ENCODE measurements around the gene KCNJ5.

Gene KCNJ5

DNA sequence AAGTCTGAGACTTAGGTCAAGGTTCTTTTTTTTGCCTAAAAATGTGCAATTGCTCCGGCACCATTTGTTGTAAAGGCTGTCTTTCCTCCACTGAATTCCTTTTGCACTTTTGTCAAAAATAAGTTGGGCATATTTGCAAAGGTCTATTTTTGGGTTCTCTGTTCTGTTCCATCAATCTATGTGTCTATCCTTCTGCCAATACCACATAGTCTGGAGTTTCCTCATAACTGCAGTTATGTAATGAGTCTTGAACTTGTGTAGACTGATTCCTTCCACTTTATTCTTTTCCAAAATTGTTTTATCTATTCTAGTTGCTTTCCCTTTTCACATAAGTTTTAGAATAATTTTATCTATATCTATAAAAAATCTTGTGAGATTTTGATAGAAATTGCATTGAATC lies 6.7 kb downstream of the KCNJ5 start:
- no peak for DNase-seq

DNA sequence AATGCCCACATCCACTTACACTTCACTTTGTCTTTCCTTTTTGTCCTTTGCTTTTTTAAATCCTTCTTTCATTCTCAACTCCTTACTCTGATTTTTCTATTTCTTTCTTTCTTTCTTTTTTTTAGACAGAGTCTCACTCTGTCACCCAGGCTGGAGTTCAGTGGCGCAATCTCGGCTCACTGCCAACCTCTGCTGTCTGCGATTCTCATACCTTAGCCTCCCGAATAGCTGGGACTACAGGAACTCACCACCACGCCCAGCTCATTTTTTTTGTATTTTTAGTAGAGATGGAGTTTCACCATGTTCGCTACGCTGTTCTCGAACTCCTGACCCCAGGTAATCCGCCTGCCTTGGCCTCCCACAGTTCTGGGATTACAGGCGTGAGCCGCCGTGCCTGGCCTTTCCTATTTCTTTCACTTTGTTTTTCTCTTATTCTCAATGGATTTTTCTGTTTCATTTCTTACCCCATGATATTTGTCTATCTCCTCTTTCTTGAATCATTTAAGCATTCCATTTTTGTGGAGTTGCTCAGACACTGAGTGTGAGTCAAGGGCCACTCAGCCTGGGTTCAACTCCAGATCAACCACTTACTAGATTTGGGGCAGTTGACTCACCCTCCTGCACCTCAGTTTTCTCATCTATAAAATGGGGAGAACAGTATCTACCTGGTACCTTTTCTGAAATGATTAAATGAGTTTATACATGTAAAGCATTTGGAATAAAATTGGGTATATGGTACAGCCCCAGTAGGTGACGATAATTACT lies 7.6 kb downstream of the KCNJ5 start:
- DNase-seq = no peak

DNA sequence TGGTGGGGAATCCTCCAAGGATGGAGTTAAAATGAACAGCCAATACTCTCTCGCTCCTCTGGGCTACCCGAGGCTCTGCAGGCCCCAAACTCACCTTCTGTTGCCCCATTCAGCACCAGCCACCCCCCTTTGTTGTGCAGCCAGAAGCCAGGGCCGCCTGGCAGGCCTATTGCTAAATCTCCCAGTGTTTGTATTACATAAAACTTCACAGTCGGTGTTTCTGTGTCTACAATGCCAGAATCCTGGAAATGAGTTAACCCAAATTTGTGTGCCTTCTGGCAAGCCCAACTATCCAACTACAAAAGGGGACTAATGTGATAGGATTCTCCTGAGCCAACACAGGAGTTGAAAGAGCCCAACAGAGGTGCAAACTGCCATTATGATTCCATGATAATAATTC lies 9.3 kb downstream of the KCNJ5 start:
- no peak for DNase-seq

DNA sequence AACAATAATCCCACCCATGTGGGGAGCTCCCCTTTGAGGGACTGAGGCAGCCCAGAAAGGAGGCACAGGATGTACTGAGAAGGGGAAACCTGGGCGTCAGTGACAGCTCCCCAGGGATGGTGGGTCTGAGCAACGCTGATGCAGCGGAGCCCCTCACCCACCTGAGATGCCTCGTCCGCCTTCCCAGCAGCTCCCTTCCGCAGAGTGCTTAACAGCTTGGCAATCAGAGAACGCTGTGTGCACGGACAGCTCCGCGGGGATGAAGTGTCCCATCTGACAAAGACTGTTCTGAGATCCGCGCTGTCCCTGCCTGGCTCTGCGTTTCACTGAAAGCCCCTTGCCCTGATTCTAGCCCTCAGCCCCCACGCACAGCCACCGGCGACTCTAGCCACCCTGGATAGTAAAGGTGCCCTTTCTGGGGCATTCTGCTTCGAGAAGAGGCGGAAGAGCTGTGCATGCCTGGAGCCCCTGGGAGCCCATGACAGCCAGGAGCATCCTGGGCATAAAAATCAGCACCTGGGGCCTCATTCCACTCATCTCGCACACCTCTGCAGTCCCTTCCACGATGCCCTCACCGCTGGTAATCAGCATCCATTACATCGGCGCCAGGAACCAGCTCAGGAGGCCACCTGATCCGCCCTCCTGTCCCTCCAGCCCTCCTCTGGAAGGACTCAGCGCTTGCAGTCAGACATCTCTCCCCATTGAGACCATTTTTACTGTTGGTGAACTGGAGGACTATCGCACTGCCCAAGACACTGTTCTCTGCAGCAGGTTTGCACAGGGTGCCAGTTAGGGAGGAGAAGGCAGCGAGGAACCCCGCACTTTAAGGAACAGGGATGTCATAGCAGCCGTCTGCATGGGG lies 10.7 kb downstream of the KCNJ5 start:
- DNase-seq = no peak

DNA sequence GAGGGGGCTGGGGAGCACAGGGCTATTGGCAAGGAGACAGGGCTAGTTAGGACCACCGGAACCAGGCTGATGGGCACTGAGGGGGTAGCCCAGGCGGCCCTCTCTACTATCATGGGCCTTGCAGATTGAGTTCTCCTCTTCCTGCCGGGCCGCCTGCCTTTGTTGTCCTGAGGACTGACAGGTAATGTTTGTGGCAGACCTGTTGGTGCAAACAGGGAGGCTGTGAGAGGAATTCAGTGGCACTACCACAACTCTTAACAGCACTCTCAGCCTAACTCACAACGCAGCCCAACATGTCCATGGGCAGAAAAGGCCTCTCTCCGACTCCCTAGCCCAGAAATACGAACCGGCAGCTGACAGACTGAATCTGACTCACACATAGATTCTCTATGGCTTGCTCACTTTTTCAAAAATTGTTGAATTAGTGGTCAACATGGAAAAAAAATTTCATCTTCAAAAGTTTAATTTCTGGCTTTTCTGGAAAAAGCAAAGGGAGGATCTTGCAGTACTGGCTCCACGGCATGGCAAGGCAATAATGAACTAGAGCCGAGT lies 11.4 kb downstream of the KCNJ5 start:
- no peak for DNase-seq

DNA sequence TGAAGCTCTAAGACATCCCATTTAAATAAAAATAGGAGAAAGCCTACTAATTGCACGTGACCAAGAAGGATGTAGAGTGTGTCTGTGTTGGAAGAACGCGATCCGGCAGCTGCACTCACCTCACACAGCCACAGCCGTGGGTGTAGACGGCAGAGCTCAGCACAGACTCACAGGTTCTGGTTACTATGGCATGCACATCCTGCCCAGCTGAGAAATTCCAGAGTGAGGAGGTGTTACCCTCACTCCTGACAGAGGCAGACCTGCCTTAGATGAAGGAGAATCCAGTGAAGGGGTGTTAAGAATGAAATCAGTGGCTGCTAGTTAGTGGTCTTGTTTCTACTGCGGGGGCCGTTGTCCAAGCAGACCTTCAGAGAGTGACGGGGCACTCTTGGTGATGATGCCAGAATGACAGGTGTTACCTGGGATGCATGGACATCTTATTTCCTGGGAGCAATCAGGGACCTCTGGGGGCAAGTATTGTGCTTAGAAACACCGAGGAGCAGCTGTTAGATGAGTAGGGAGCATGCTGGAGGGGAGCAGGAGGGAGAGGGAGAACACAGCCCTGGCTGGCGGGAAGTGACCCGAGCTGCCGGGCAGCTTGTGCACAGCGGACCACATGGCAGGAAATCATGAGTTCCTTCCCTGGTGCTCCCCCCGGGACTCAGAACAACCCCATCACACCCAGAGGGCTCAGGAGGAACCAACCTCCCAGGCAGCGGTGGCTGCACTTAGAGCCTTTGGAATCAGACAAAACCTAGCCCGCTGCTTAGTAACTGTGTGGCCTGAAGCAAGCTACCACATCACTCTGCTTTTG lies 12.3 kb downstream of the KCNJ5 start:
- DNase-seq = no peak

DNA sequence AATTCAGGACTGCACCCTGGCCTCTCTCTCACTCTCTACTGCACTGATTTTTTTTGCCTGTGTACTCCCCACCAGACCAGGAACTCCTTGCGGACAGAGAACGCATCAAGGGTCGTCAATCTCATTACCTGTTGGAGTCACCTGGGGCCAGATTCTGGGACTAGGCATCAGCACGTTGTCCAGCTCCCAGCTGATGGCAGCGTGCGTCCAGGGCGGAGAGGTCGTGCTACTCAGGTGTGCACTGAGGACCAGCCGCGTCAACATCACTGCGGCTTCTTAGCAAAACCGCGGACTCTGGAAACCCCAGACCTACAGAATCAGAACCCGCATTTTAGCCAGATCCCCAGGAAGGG lies 13.1 kb downstream of the KCNJ5 start:
- no peak for DNase-seq

DNA sequence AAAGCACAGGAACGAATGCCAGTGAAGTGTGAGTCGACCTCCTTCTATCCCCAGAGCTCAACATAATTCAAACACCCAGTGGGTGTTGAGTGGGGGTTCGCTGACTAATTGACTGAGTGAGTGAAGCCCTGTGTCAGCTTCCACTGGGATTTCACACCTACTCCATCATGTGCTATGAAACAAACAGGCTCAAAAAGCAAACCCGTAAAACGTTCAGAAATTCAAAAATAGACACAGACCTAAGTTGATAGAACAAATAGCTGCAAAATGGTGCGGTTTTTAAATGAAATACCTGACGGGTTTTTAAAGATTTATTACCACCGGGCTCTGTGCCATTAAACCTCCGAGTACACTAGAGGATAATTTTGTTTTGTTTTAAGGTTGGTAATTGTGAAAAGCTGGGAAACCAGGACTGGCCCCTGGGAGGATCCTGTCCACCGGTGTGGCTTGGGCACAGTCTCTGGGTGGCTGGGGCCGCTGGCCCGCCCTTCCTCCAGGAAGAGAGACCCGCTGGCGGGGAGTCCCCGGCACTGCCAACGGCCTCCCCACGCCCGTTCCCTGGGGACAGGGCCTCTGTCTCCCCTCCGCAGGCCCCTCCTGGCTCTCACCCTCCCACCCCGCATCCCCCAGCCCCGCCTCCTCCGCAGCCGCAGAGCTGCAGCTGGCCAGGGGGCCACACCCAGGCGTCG lies 13.6 kb downstream of the KCNJ5 start:
- DNase-seq = no peak

DNA sequence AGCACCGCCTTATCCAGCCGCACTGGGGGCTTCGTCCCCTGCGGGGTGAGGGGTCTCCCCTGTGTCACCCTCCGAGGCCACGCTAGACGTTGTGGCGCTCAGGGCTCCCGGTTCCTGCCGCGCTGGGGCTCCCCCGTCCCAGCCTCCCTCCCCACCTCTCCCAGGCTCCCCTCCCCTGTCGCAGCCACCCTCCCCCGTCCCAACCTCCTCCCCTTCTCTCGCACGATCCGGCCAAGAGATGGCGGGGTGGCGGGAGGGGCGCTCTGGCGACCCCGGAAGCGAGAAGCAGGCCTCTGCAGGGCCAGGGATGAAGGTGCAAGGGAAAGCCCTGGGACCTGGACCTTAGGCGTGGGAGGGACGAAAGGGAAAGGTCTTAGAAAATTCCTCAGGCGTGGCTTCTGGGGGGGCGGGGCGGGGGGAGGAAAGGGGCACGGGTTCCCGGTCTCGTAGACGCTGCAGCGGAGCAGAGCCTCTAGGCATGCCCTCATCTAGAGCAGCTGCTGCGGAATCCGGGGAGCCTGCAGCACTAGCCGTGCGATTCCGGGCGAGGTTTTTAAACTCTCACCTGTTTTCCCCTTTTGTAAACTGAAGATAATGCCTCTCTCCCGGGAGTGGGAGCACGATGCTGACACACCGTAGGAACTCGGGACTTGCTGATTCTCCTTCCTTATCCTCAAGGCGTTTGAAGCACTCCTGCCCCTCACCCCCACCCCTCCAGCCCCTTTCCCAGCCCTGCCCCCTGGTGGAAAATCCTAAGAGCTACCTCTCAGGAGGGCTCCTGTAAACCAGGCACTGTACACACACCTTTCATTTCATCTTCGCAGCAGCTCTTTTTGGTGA lies 14.4 kb downstream of the KCNJ5 start:
- peak; percentile 49 for DNase-seq

DNA sequence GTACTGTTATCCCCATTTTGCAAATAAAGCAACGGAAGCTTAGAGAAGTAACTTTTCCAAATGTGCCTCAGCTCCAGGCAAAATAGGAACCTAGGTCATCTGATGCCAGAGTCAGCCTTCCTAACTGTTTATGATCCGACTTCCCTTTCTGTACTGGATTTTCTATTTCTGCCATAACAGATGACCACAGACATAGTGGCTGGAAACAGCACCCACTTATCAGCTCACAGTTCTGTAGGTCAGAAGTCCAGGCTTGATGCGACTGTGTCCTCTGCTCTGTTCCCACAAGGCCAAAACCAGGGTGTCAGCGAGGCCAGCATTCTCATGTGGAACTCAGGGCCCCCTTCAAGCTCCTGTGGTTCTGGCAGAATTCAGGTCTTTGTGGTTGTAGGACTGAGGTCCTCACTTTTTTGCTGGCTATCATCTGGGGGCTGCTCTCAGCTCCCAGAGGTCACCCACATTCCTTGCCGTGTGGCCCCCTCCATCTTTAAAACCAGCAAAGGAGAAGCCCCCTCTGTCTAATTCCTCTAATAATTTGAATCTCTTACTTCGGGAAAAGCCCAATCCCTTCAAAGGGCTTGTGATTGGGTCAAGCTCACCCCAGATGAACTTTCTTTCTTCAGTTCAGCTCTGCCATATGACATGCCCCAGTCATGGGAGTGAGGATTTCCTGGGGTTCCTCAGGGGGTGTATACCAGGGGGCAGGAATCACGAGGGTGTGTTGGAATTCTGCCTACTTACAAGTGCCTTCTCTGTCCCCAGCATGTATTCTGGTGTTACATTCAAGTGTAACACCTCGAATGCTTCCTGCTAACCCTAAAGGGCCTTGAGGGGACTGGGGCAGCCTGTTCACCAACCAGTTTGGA lies 15.3 kb downstream of the KCNJ5 start:
- DNase-seq = no peak

DNA sequence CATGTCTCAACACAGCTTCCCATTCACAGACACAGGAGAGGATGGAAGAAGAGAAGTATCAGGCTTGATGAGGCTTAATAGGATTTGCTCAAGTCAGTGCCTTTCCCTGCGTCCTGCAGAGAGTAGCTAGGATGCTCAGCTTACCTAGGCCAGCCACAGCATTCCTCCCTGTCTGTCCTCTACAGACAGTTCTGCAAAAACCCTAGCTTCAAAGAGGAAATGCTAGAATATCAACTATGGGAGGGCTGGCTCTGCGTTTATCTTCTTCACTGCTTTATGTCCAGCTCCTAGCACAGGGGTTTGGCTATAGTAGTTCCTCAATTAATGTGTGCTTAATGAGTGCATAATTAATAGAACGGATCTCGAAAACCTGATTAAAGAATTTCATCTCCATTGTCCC lies 16.4 kb downstream of the KCNJ5 start:
- no peak for DNase-seq

DNA sequence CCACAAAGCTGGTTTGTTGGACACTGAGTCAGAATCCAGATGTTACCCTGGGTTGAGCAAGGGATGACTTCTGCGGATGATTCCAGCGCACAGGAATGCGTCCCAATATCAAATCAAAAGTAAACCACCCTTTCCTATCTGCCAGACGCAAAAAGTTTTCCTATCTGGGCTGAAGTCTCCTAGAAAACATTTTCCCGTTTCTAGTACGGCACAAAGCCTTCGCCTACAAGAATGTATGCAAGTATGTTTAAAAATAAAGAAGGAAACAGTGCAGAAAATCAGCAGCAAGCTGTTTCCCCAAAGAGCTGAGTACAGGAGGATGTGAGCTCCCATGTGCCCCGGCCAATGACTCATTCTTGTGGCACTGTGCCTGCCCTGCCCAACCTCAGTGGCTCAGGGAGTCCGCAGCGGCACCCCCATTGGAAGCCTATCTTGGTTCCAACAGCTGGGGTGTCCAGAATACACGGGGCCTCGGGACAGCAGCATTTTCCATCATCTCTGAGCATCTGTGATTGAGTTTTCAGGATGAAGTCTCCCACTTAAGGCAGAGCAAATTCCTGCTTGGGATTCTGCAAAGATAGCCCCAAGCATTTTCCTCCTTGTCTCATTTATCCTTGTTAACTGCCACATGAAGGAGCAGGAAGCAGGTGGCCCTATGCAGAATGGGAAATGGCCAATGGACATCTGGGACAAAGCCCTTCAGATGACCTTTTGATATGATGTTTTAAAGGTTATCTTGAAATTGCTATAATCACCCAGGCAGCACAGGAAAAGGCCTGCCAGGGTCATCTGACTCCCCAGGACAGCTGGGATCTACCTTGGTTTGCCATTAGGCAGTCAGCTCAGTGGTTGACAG lies 17.5 kb downstream of the KCNJ5 start:
- no peak for DNase-seq

DNA sequence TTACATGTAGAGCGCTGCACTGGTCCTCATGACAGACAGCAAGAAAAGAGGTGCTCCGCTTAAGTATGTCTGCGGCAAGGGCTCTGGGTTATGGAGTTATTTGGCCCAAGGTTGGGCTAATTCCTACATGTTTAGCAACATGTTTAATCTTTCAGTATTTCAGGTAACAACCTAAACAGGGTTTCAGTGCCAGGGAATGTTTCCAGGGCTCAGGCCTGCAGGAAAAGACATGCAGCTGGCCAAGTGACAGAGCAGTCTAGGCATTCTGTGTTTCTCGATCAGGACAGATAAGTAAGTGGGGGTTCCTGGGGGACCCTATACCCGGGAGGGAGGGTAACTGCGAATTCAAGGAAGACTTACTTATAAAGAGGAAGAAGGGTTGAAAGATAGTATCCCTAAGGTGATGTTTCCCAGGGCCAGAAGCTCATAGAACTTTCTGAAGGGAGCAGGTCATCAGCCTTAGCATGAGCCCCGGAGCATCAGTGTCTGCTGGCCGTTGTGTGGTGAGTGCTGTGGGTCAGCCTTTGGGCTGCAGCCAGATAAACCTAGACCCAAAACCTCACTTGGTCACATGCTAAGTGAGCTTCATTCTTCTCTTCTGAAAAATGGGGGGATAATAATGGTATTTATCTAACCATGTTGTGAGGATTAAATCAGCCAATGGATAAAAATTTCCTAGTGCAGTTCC lies 18.4 kb downstream of the KCNJ5 start:
- no peak for DNase-seq

DNA sequence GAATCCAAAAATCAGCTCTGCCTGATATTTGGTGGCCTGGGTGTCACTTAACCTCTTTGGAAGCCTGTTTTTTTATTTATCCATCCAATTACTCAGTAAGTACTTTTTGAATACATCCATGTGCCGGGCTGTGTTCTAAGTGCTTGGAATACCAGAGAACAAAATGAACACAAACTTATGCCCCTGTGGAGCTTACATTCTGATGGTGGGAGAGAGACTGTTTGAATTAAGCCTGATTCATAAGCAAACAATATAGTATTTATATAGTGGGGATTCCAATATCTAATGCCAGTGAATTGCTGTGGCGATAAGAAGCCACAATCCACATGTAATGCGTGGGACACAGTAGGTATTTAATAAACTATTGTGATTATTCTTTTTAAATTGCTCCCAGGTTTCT lies 19.4 kb downstream of the KCNJ5 start:
- no peak for DNase-seq

DNA sequence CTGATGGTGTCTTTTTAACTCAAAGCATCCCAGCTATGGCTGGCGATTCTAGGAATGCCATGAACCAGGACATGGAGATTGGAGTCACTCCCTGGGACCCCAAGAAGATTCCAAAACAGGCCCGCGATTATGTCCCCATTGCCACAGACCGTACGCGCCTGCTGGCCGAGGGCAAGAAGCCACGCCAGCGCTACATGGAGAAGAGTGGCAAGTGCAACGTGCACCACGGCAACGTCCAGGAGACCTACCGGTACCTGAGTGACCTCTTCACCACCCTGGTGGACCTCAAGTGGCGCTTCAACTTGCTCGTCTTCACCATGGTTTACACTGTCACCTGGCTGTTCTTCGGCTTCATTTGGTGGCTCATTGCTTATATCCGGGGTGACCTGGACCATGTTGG lies 20.1 kb downstream of the KCNJ5 start:
- no peak for DNase-seq

DNA sequence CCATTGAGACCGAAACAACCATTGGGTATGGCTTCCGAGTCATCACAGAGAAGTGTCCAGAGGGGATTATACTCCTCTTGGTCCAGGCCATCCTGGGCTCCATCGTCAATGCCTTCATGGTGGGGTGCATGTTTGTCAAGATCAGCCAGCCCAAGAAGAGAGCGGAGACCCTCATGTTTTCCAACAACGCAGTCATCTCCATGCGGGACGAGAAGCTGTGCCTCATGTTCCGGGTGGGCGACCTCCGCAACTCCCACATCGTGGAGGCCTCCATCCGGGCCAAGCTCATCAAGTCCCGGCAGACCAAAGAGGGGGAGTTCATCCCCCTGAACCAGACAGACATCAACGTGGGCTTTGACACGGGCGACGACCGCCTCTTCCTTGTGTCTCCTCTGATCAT lies 20.5 kb downstream of the KCNJ5 start:
- DNase-seq = no peak

DNA sequence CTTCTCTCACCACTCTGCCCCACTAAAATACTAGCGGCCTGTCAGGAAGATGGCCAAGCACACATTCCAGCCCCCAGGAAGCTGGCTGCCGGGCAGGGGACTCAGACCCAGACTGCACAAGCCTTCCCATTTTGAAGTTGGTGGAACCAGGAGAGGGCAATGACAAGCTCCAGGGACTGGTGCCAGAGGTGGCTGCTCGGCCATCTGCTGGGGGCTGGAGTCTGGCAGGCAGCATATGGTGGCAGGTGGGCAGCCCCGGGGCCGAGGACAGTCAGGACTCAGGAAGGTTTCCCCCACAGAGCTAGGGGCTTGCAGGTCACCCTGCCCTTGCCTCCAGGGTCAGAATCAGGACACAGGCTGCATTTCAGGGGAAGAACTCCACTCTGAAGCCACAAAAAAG lies 22.6 kb downstream of the KCNJ5 start:
- DNase-seq = no peak

DNA sequence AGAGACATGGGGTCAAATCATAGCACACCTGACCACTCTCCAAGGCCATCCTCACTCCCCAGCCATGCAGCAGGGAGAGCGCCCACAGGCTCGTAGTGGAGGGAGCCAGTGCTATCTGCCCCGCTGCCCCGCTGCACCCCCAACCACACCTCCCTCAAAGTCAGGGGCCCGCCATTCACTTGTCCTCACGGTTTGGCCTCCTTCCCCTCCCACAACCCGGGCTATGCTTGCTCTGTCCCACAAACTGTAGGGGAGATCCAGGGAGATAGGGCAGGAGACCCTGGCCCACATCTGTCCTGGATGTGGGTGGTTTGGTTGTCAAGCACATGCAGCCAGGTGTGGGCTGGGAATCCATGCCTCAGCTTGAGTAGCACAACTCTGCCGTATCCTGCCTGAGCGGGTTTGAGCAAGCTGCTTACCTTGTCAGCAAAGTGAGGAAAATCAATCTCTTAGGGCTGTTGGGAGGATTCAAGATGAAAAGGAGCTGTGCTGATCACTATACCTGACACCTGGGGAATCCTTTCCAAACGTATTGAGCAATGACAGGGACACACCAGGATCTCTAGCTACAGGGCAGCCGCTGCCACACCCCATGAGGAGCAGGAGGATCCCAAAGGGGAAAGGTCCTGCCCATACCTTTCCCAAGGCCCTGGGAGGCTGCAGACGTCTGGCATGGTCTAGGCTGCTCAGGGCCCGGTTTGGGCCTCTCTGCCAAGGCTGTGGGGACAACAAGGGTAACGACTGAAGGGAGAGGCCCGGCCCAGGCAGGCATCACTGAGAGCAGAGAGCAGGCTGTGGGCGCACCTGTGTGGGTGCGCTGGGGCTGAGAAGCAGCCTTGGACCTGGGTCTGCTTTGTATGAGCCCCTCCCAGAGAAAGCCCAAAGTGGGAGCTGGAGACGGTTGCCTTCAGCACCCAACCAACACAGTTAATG lies 23.3 kb downstream of the KCNJ5 start:
- DNase-seq = no peak

Data from CD4-positive, alpha-beta T cell treated with Interleukin-12 subunit alpha and Interleukin-12 subunit beta, for 1 hour (primary cell).